GM23248 (cell line): Measurements from ENCODE around the gene RASEF.

Experiments
- EZH2 ChIP-seq: fragments of 200-600 bp; sonication (generic); IDR thresholded peaks from 2 replicates; pipeline ENCODE4 v1.6.1; 2018; ENCODE audit warnings: antibody characterized with exemption, mild to moderate bottlenecking; ENCODE audit not compliant: insufficient read depth, poor library complexity, severe bottlenecking
- EZH2phosphoT487 ChIP-seq: fragments of 200-600 bp; sonication (generic); IDR thresholded peaks from 2 replicates; pipeline ENCODE4 v1.6.1; 2018; ENCODE audit warnings: antibody characterized with exemption, moderate library complexity, mild to moderate bottlenecking, low read depth; ENCODE audit not compliant: insufficient read depth

DNA sequence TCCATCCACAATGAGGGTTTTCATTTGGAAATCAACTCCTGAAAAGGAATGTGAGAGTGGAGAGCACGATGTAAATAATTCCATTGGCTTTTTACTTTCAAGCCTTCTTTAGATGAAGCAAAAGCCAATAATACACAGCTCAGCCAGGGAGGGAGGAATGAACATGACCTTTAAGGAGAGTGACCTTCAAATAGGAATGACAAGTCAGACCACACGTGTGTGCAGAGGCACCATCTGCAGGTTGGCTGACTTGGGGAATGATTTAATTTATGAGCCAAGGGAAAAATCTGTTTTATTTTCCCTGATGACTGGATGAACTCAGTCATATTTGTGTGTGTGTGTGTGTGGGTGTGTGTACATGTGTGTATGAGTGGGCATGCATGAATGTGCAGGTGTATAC, 64.5 kb downstream of the RASEF start:
- TF ChIP-seq EZH2 (no peak), EZH2phosphoT487 (no peak)
